ENCODE results near the gene IL6. TPM values are rescaled to one million over a fixed set of nuclear protein-coding genes. Genes with fewer than 3 reads are reported as not detected.

IL6 gene
- polyA plus RNA-seq, 1 donor (not counting 4 experiments of a cell fraction or from before 2014, with no cell fraction given), result 5.0 TPM

- dilution Hi-C loops (cut with MboI; ENCODE audit: extremely low pct_ligation_motif_present, low sequenced_read_pairs), result no loop called here
- H2AFZ ChIP-seq (ENCODE audit: control insufficient read depth, low read length), result no peak overlapping the region
- no peak for FAIRE-seq
Observed at GRCh38 chr7:22709857-22710256, 17.1 kb upstream of the IL6 start.

GRCh38 chr7:22712999-22713398 lies 14.0 kb upstream of the IL6 start:
- H3K79me2 ChIP-seq (ENCODE audit: control insufficient read depth, insufficient read depth, low read length), result no peaks in the 10 kb centered on the region
- H3K27me3 ChIP-seq (ENCODE audit: control insufficient read depth, extremely low read depth, insufficient read depth, low read length), result no peaks in the 10 kb centered on the region
- dilution Hi-C loops (cut with MboI; ENCODE audit: extremely low pct_ligation_motif_present, low sequenced_read_pairs), result no loop called here
- H3K4me2 ChIP-seq (ENCODE audit: control insufficient read depth, extremely low read depth, insufficient read depth, low read depth, low read length), result no peak overlapping the region
- DNase-seq (ENCODE audit: low read depth, low spot score), result no peak
- peaks cover 3% of the 10 kb centered on the region for H3K4me1 ChIP-seq (ENCODE audit: control insufficient read depth, extremely low read depth, insufficient read depth, low read length)
- no peak for FAIRE-seq
- TF ChIP-seq EZH2 (IDR thresholded peaks at IDR 0.05; ENCODE audit: low read length), result no peak
- no peak for TF ChIP-seq CTCF (optimal IDR thresholded peaks at IDR 0.05 in 1 of 3, IDR thresholded peaks at IDR 0.05 in 1 of 3, conservative IDR thresholded peaks at IDR 0.05 in 1 of 3; ENCODE audit: extremely low read depth in 1 of 3, insufficient read depth in 2 of 3, low read length in 3 of 3)
- no peaks in the 10 kb centered on the region for H3K9me3 ChIP-seq (ENCODE audit: control insufficient read depth, low read depth, low read length)
- no peaks in the 10 kb centered on the region for H3K9me1 ChIP-seq (ENCODE audit: control insufficient read depth, extremely low read depth, insufficient read depth, low read length)
- H2AFZ ChIP-seq (ENCODE audit: control insufficient read depth, low read length), result no peak overlapping the region
- H3K9ac ChIP-seq (ENCODE audit: control insufficient read depth, extremely low read depth, insufficient read depth, low read length), result no peak overlapping the region
- no peak overlapping the region for H3K4me3 ChIP-seq (ENCODE audit: control insufficient read depth in 2 of 3, extremely low read depth in 1 of 3, insufficient read depth in 2 of 3, low read depth in 1 of 3, low read length in 3 of 3)
- no peak overlapping the region for H3K27ac ChIP-seq (ENCODE audit: control insufficient read depth, insufficient read depth, low read length)
- H4K20me1 ChIP-seq (ENCODE audit: control insufficient read depth, extremely low read depth, insufficient read depth, low read length), result no peaks in the 10 kb centered on the region
- no peaks in the 10 kb centered on the region for H3K36me3 ChIP-seq (ENCODE audit: control insufficient read depth in 2 of 2, extremely low read depth in 1 of 2, insufficient read depth in 2 of 2, low read length in 2 of 2)

More at GRCh38 chr7:22709857-22710256, 17.1 kb upstream of the IL6 start:
- Histone ChIP-seq H3K27ac (ENCODE audit: control insufficient read depth, insufficient read depth, low read length) (no peak overlapping the region), H3K4me2 (ENCODE audit: control insufficient read depth, extremely low read depth, insufficient read depth, low read depth, low read length) (no peak overlapping the region), H4K20me1 (ENCODE audit: control insufficient read depth, extremely low read depth, insufficient read depth, low read length) (no peaks in the 10 kb centered on the region), H3K9me3 (ENCODE audit: control insufficient read depth, low read depth, low read length) (no peaks in the 10 kb centered on the region), H3K9me1 (ENCODE audit: control insufficient read depth, extremely low read depth, insufficient read depth, low read length) (no peaks in the 10 kb centered on the region), H3K4me3 (ENCODE audit: control insufficient read depth in 2 of 3, extremely low read depth in 1 of 3, insufficient read depth in 2 of 3, low read depth in 1 of 3, low read length in 3 of 3) (no peak overlapping the region), H3K36me3 (ENCODE audit: control insufficient read depth in 2 of 2, extremely low read depth in 1 of 2, insufficient read depth in 2 of 2, low read length in 2 of 2) (no peaks in the 10 kb centered on the region), H3K27me3 (ENCODE audit: control insufficient read depth, extremely low read depth, insufficient read depth, low read length) (no peaks in the 10 kb centered on the region), H3K79me2 (ENCODE audit: control insufficient read depth, insufficient read depth, low read length) (no peaks in the 10 kb centered on the region), H3K9ac (ENCODE audit: control insufficient read depth, extremely low read depth, insufficient read depth, low read length) (no peak overlapping the region), H3K4me1 (ENCODE audit: control insufficient read depth, extremely low read depth, insufficient read depth, low read length) (no peaks in the 10 kb centered on the region)
- TF ChIP-seq CTCF (optimal IDR thresholded peaks at IDR 0.05 in 1 of 3, IDR thresholded peaks at IDR 0.05 in 1 of 3, conservative IDR thresholded peaks at IDR 0.05 in 1 of 3; ENCODE audit: extremely low read depth in 1 of 3, insufficient read depth in 2 of 3, low read length in 3 of 3) (no peak), EZH2 (IDR thresholded peaks at IDR 0.05; ENCODE audit: low read length) (no peak)
- no peak for DNase-seq (ENCODE audit: low read depth, low spot score)

Measured in keratinocyte (primary cell).